ENCODE results near the gene APOBEC3B.

Gene APOBEC3B

GRCh38 chr22:38937036-38937435 lies 45.1 kb upstream of the APOBEC3B start:
- WGBS = 93% methylated on average over 4 of the region's 4 CpGs
- no peak overlapping the region for H2BK120ac ChIP-seq (ENCODE audit: low read depth, low read length)
- no peak overlapping the region for H3K4ac ChIP-seq (ENCODE audit: low read depth in 1 of 2, low read length in 2 of 2)
- no peak overlapping the region for H2BK15ac ChIP-seq (ENCODE audit: low read depth, poor library complexity, severe bottlenecking)
- H3K4me1 ChIP-seq (ENCODE audit: control insufficient read depth, insufficient read depth, low read depth, low read length) = peaks cover 6% of the 10 kb centered on the region
- no peak overlapping the region for H2BK5ac ChIP-seq (ENCODE audit: low read depth, low read length, poor library complexity, severe bottlenecking)
- H2BK12ac ChIP-seq (ENCODE audit: low read length in 2 of 2) = no peak overlapping the region
- H3K23ac ChIP-seq (ENCODE audit: low read length in 2 of 2) = no peak overlapping the region
- no peaks in the 10 kb centered on the region for H3K79me1 ChIP-seq (replicated peaks; ENCODE audit: low read length, poor library complexity, severe bottlenecking)
- H2AK5ac ChIP-seq (ENCODE audit: low read length, severe bottlenecking) = no peak overlapping the region
- H3K27me3 ChIP-seq (ENCODE audit: control insufficient read depth in 1 of 2, insufficient read depth in 1 of 2, low read length in 2 of 2) = peaks cover 25 to 64% of the 10 kb centered on the region in 2 experiments
- H3K4me2 ChIP-seq (ENCODE audit: low read length, poor library complexity, severe bottlenecking) = no peak overlapping the region
- no peaks in the 10 kb centered on the region for H3K36me3 ChIP-seq (ENCODE audit: control insufficient read depth in 1 of 2, insufficient read depth in 2 of 2, low read depth in 1 of 2, low read length in 2 of 2)
- no peak for DNase-seq
- no peak overlapping the region for H3K18ac ChIP-seq (ENCODE audit: low read depth in 1 of 2, low read length in 2 of 2)
- H4K8ac ChIP-seq (ENCODE audit: low read length) = no peak overlapping the region
- H3K9me3 ChIP-seq (ENCODE audit: control insufficient read depth, low read length) = no peaks in the 10 kb centered on the region
- no peak overlapping the region for H4K91ac ChIP-seq (ENCODE audit: low read length)
- H3K14ac ChIP-seq (ENCODE audit: low read length in 2 of 2) = no peak overlapping the region
- H3K27ac ChIP-seq (ENCODE audit: low read length, poor library complexity, severe bottlenecking) = no peak overlapping the region
- H2AFZ ChIP-seq (ENCODE audit: low read depth, low read length) = no peak overlapping the region
- no peak overlapping the region for H3K9ac ChIP-seq (ENCODE audit: low read length)
- H3K4me3 ChIP-seq (ENCODE audit: insufficient read depth in 1 of 2, low read depth in 1 of 2, low read length in 2 of 2) = no peak overlapping the region

GRCh38 chr22:38937541-38937940 lies 44.6 kb upstream of the APOBEC3B start:
- H3K79me1 ChIP-seq (replicated peaks; ENCODE audit: low read length, poor library complexity, severe bottlenecking) = no peaks in the 10 kb centered on the region
- no peak overlapping the region for H2AFZ ChIP-seq (ENCODE audit: low read depth, low read length)
- no peak overlapping the region for H3K27ac ChIP-seq (ENCODE audit: low read length, poor library complexity, severe bottlenecking)
- peaks cover 6% of the 10 kb centered on the region for H3K4me1 ChIP-seq (ENCODE audit: control insufficient read depth, insufficient read depth, low read depth, low read length)
- no peak for DNase-seq
- H2BK12ac ChIP-seq (ENCODE audit: low read length in 2 of 2) = no peak overlapping the region
- H3K14ac ChIP-seq (ENCODE audit: low read length in 2 of 2) = peak overlapping the region in 1 of 2 experiments; percentile 84
- peaks cover 28 to 60% of the 10 kb centered on the region in 2 experiments for H3K27me3 ChIP-seq (ENCODE audit: control insufficient read depth in 1 of 2, insufficient read depth in 1 of 2, low read length in 2 of 2)
- H3K9ac ChIP-seq (ENCODE audit: low read length) = no peak overlapping the region
- H2BK120ac ChIP-seq (ENCODE audit: low read depth, low read length) = no peak overlapping the region
- H2AK5ac ChIP-seq (ENCODE audit: low read length, severe bottlenecking) = no peak overlapping the region
- no peak overlapping the region for H2BK15ac ChIP-seq (ENCODE audit: low read depth, poor library complexity, severe bottlenecking)
- no peak overlapping the region for H3K23ac ChIP-seq (ENCODE audit: low read length in 2 of 2)
- no peaks in the 10 kb centered on the region for H3K9me3 ChIP-seq (ENCODE audit: control insufficient read depth, low read length)
- H3K4me3 ChIP-seq (ENCODE audit: insufficient read depth in 1 of 2, low read depth in 1 of 2, low read length in 2 of 2) = no peak overlapping the region
- peak overlapping the region; percentile 31 for H4K91ac ChIP-seq (ENCODE audit: low read length)
- H3K36me3 ChIP-seq (ENCODE audit: control insufficient read depth in 1 of 2, insufficient read depth in 2 of 2, low read depth in 1 of 2, low read length in 2 of 2) = no peaks in the 10 kb centered on the region
- H3K4me2 ChIP-seq (ENCODE audit: low read length, poor library complexity, severe bottlenecking) = no peak overlapping the region
- no peak overlapping the region for H3K18ac ChIP-seq (ENCODE audit: low read depth in 1 of 2, low read length in 2 of 2)
- H2BK5ac ChIP-seq (ENCODE audit: low read depth, low read length, poor library complexity, severe bottlenecking) = no peak overlapping the region
- H4K8ac ChIP-seq (ENCODE audit: low read length) = no peak overlapping the region
- 81% methylated on average over 12 of the region's 12 CpGs for WGBS
- H3K4ac ChIP-seq (ENCODE audit: low read depth in 1 of 2, low read length in 2 of 2) = no peak overlapping the region

GRCh38 chr22:38938221-38938620 lies 43.9 kb upstream of the APOBEC3B start:
- Histone ChIP-seq H3K27me3 (ENCODE audit: control insufficient read depth in 1 of 2, insufficient read depth in 1 of 2, low read length in 2 of 2) (peaks cover 35 to 62% of the 10 kb centered on the region in 2 experiments), H3K36me3 (ENCODE audit: control insufficient read depth in 1 of 2, insufficient read depth in 2 of 2, low read depth in 1 of 2, low read length in 2 of 2) (no peaks in the 10 kb centered on the region), H2AK5ac (ENCODE audit: low read length, severe bottlenecking) (no peak overlapping the region), H3K9me3 (ENCODE audit: control insufficient read depth, low read length) (no peaks in the 10 kb centered on the region), H3K18ac (ENCODE audit: low read depth in 1 of 2, low read length in 2 of 2) (no peak overlapping the region), H3K4me3 (ENCODE audit: insufficient read depth in 1 of 2, low read depth in 1 of 2, low read length in 2 of 2) (no peak overlapping the region), H2BK15ac (ENCODE audit: low read depth, poor library complexity, severe bottlenecking) (no peak overlapping the region), H2BK12ac (ENCODE audit: low read length in 2 of 2) (no peak overlapping the region), H2BK120ac (ENCODE audit: low read depth, low read length) (no peak overlapping the region), H3K27ac (ENCODE audit: low read length, poor library complexity, severe bottlenecking) (no peak overlapping the region), H3K79me1 (replicated peaks; ENCODE audit: low read length, poor library complexity, severe bottlenecking) (no peaks in the 10 kb centered on the region), H2BK5ac (ENCODE audit: low read depth, low read length, poor library complexity, severe bottlenecking) (no peak overlapping the region), H3K14ac (ENCODE audit: low read length in 2 of 2) (no peak overlapping the region), H3K23ac (ENCODE audit: low read length in 2 of 2) (no peak overlapping the region), H3K9ac (ENCODE audit: low read length) (no peak overlapping the region), H3K4ac (ENCODE audit: low read depth in 1 of 2, low read length in 2 of 2) (no peak overlapping the region), H4K8ac (ENCODE audit: low read length) (no peak overlapping the region), H3K4me1 (ENCODE audit: control insufficient read depth, insufficient read depth, low read depth, low read length) (peaks cover 6% of the 10 kb centered on the region), H4K91ac (ENCODE audit: low read length) (no peak overlapping the region), H3K4me2 (ENCODE audit: low read length, poor library complexity, severe bottlenecking) (no peak overlapping the region), H2AFZ (ENCODE audit: low read depth, low read length) (no peak overlapping the region)
- WGBS = 93% methylated on average over 11 of the region's 11 CpGs
- DNase-seq = no peak

- H2AFZ ChIP-seq (ENCODE audit: low read depth, low read length) = no peak overlapping the region
- no peak overlapping the region for H2AK5ac ChIP-seq (ENCODE audit: low read length, severe bottlenecking)
- H3K36me3 ChIP-seq (ENCODE audit: control insufficient read depth in 1 of 2, insufficient read depth in 2 of 2, low read depth in 1 of 2, low read length in 2 of 2) = no peaks in the 10 kb centered on the region
- H3K4me1 ChIP-seq (ENCODE audit: control insufficient read depth, insufficient read depth, low read depth, low read length) = peaks cover 6% of the 10 kb centered on the region
- H3K27ac ChIP-seq (ENCODE audit: low read length, poor library complexity, severe bottlenecking) = no peak overlapping the region
- DNase-seq = no peak
- no peak overlapping the region for H3K23ac ChIP-seq (ENCODE audit: low read length in 2 of 2)
- no peak overlapping the region for H3K18ac ChIP-seq (ENCODE audit: low read depth in 1 of 2, low read length in 2 of 2)
- H3K4ac ChIP-seq (ENCODE audit: low read depth in 1 of 2, low read length in 2 of 2) = no peak overlapping the region
- H4K91ac ChIP-seq (ENCODE audit: low read length) = no peak overlapping the region
- no peak overlapping the region for H2BK120ac ChIP-seq (ENCODE audit: low read depth, low read length)
- no peak overlapping the region for H2BK12ac ChIP-seq (ENCODE audit: low read length in 2 of 2)
- peaks cover 40 to 67% of the 10 kb centered on the region in 2 experiments for H3K27me3 ChIP-seq (ENCODE audit: control insufficient read depth in 1 of 2, insufficient read depth in 1 of 2, low read length in 2 of 2)
- H3K4me3 ChIP-seq (ENCODE audit: insufficient read depth in 1 of 2, low read depth in 1 of 2, low read length in 2 of 2) = no peak overlapping the region
- H3K4me2 ChIP-seq (ENCODE audit: low read length, poor library complexity, severe bottlenecking) = no peak overlapping the region
- H2BK5ac ChIP-seq (ENCODE audit: low read depth, low read length, poor library complexity, severe bottlenecking) = no peak overlapping the region
- no peak overlapping the region for H3K14ac ChIP-seq (ENCODE audit: low read length in 2 of 2)
- no peak overlapping the region for H3K9ac ChIP-seq (ENCODE audit: low read length)
- no peak overlapping the region for H4K8ac ChIP-seq (ENCODE audit: low read length)
- no peaks in the 10 kb centered on the region for H3K79me1 ChIP-seq (replicated peaks; ENCODE audit: low read length, poor library complexity, severe bottlenecking)
- WGBS = 79% methylated on average over 5 of the region's 7 CpGs
- H2BK15ac ChIP-seq (ENCODE audit: low read depth, poor library complexity, severe bottlenecking) = no peak overlapping the region
- H3K9me3 ChIP-seq (ENCODE audit: control insufficient read depth, low read length) = no peaks in the 10 kb centered on the region
Measured at GRCh38 chr22:38938925-38939324, 43.2 kb upstream of the APOBEC3B start.
